ENCODE measurements around the gene MAP2K6.

GRCh38 chr17:69443138-69443537 is 28.6 kb downstream of the MAP2K6 start:
- TF ChIP-seq, protein P1, sequence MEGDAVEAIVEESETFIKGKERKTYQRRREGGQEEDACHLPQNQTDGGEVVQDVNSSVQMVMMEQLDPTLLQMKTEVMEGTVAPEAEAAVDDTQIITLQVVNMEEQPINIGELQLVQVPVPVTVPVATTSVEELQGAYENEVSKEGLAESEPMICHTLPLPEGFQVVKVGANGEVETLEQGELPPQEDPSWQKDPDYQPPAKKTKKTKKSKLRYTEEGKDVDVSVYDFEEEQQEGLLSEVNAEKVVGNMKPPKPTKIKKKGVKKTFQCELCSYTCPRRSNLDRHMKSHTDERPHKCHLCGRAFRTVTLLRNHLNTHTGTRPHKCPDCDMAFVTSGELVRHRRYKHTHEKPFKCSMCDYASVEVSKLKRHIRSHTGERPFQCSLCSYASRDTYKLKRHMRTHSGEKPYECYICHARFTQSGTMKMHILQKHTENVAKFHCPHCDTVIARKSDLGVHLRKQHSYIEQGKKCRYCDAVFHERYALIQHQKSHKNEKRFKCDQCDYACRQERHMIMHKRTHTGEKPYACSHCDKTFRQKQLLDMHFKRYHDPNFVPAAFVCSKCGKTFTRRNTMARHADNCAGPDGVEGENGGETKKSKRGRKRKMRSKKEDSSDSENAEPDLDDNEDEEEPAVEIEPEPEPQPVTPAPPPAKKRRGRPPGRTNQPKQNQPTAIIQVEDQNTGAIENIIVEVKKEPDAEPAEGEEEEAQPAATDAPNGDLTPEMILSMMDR (IDR thresholded peaks at IDR 0.05) = no peak
- TF ChIP-seq POLR2A (IDR thresholded peaks at IDR 0.05) = no peak
